Activated naive CD8-positive, alpha-beta T cell treated with anti-CD3 and anti-CD28 coated beads, Interleukin-2, amount 50 U/mL, for 24 hours (primary cell): ENCODE measurements around the gene HSPD1.
"Not testable (repeated sequence)": the region's sequence is repeated elsewhere in the genome, so short reads cannot be mapped to it uniquely, and the experiment has no call there.

Source experiments
- ATAC-seq: fragments of 150-1000 bp; cut with Tn5 transposase; one replicate; pipeline ENCODE4 v1.10.0; 2021
- DNase-seq: peaks from one replicate; pipeline ENCODE4 v3.0.0; 2021
- H3K27ac Mint-ChIP-seq: one replicate; pipeline ENCODE4 v1.8.0; 2021; ENCODE audit warnings: mild to moderate bottlenecking, mixed read lengths
- H3K27me3 Mint-ChIP-seq: one replicate; pipeline ENCODE4 v1.8.0; 2021; ENCODE audit warnings: mixed read lengths
- H3K36me3 Mint-ChIP-seq: one replicate; pipeline ENCODE4 v1.8.0; 2021; ENCODE audit warnings: low read depth, mixed read lengths
- H3K4me1 Mint-ChIP-seq: one replicate; pipeline ENCODE4 v1.8.0; 2021; ENCODE audit warnings: mixed read lengths
- H3K4me3 Mint-ChIP-seq: one replicate; pipeline ENCODE4 v1.8.0; 2021; ENCODE audit warnings: mild to moderate bottlenecking, moderate library complexity, mixed read lengths
- H3K9me3 Mint-ChIP-seq: one replicate; pipeline ENCODE4 v1.8.0; 2021; ENCODE audit warnings: mixed read lengths

HSPD1 gene

DNA sequence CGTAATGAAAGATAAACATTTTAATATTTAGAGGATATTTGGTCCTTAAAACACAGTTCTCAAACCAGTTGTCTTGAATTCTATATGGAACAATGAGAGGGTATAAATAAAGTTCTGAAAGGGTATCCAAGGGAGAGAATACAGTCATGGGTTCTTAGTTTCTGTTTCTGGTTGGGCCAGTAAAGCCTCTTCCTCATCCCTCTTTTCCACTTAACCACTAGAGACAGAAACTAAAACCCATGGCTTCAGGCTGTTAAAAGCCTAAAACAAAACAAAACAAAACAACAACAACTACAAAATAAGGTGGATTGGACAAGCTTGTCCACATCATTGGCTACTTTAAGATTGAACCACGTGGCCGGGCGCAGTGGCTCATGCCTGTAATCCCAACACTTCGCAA, 27.5 kb downstream of the HSPD1 start:
- ATAC-seq = no peak
- Mint-ChIP-seq H3K4me3 (no peak overlapping the region), H3K27ac (no peak overlapping the region)

DNA sequence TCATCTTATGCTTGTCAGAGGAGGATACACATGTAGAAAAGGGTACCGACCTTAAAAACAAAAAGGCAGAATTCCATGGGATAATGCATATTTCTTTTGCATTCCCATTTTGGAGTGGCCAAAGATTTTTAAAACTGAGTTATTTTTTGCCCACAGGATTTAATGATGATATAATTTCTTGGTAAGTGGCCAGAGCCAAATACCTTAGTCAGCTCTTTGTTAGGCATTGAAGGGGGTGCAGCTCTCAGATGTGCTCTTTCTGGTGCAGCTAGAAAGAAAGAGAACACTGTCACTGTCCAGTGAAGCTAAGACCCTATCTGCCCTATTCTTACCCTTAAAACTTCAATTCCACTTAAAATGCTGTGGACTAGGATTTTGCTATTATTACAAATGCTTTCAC, 35.5 kb downstream of the HSPD1 start:
- DNase-seq (no peak), ATAC-seq (no peak)
- H3K27me3 Mint-ChIP-seq = no peaks in the 10 kb centered on the region
- no peak overlapping the region for H3K4me3 Mint-ChIP-seq
- H3K4me1 Mint-ChIP-seq = peaks cover 2% of the 10 kb centered on the region
- no peak overlapping the region for H3K27ac Mint-ChIP-seq
- peaks cover 35% of the 10 kb centered on the region for H3K36me3 Mint-ChIP-seq
- no peaks in the 10 kb centered on the region for H3K9me3 Mint-ChIP-seq

More for the DNA sequence above, 27.5 kb downstream of the HSPD1 start:
- Mint-ChIP-seq H3K9me3 (no peaks in the 10 kb centered on the region), H3K27me3 (no peaks in the 10 kb centered on the region), H3K36me3 (peaks cover 33% of the 10 kb centered on the region), H3K4me1 (no peaks in the 10 kb centered on the region)
- DNase-seq = no peak

DNA sequence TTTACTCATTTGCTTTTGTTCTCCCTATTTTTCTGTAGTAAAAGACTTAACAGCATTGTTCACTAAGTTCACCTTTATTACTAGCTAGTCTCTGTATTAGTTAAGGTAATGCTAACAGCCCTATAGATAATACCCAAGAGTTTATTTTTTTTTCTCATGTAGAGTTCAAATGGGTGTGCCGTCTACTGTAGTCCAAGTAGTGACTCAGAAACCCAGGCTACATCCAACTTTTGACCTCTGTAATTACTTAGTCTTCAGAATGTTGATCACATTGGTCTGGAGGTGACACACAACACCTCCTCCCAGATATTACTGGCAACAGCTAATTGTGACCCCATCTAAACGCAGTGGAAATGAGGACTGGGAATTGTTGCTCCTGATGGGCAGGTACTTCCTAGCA, 38.6 kb downstream of the HSPD1 start:
- no peaks in the 10 kb centered on the region for H3K9me3 Mint-ChIP-seq
- no peaks in the 10 kb centered on the region for H3K27me3 Mint-ChIP-seq
- no peak for DNase-seq
- no peak overlapping the region for H3K4me3 Mint-ChIP-seq
- peaks cover 23% of the 10 kb centered on the region for H3K36me3 Mint-ChIP-seq
- ATAC-seq = no peak
- peaks cover 15% of the 10 kb centered on the region for H3K4me1 Mint-ChIP-seq
- peak overlapping the region; percentile 15 for H3K27ac Mint-ChIP-seq

DNA sequence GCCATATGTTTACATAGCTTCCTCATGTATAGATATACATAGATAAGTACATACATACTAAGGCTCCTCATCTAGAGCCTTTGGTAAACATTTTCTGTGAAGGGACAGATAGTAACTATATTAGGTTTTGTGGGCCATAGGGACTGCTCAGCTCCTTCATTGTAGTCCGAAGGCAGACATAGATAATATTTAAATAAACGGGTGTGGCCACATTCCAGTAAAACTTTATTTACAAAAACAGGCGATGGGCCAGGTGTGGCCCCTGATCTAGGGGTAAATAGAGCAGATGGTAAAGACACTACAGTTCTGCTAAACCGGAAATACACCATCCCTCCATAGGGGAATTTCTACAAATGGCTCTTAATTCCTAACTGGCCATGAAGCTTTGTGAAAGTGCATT, 39.0 kb downstream of the HSPD1 start:
- Mint-ChIP-seq H3K27ac (no peak overlapping the region), H3K27me3 (no peaks in the 10 kb centered on the region), H3K4me1 (peaks cover 19% of the 10 kb centered on the region), H3K36me3 (peaks cover 23% of the 10 kb centered on the region), H3K4me3 (no peak overlapping the region), H3K9me3 (no peaks in the 10 kb centered on the region)
- no peak for DNase-seq
- ATAC-seq = no peak

DNA sequence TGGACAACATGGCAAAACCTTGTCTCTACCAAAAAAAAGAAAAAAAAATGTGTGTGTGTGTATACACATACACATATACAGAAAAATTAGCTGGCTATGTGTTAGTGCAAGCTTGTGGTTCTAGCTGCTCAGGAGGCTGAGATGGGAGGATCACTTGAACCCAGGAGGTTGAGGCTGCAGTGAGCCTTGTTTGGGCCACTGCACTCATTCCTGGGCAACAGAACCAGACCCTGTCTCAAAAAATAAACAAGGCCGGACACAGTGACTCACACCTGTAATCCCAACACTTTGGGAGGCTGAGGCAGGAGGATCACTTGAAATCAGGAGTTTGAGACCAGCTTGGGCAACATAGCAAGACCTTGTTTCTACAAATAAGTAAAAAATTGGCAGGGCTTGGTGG, 44.2 kb downstream of the HSPD1 start:
- H3K27me3 Mint-ChIP-seq = peaks cover 2% of the 10 kb centered on the region
- peak overlapping the region; percentile 42 for H3K27ac Mint-ChIP-seq
- no peaks in the 10 kb centered on the region for H3K9me3 Mint-ChIP-seq
- peaks cover 16% of the 10 kb centered on the region for H3K36me3 Mint-ChIP-seq
- ATAC-seq (no peak), DNase-seq (no peak)
- H3K4me3 Mint-ChIP-seq = peak overlapping the region; percentile 24
- H3K4me1 Mint-ChIP-seq = peaks cover 55% of the 10 kb centered on the region

DNA sequence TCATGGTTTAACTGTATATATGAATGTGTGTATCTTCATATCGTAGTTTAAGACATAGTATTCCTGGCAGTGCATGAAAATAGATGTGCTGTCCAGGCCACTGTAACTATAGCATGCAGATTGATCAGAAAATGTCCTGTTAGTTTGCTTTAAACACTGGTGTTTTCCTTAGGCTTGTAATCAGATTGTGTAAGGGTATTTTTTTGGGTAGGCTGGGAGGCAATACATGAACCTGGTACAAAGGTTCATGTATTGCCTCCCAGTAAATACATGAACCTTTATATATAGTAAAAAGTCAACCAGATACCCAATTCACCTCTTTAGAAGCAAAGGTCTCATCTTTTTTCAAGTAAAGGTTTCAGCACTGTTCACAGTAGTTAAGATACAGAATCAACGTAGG, 44.7 kb downstream of the HSPD1 start:
- Mint-ChIP-seq H3K27ac (peak overlapping the region; percentile 100), H3K36me3 (peaks cover 13% of the 10 kb centered on the region), H3K9me3 (no peaks in the 10 kb centered on the region), H3K4me1 (peaks cover 55% of the 10 kb centered on the region), H3K4me3 (peak overlapping the region; percentile 100), H3K27me3 (peaks cover 2% of the 10 kb centered on the region)
- DNase-seq (no peak), ATAC-seq (no peak)

DNA sequence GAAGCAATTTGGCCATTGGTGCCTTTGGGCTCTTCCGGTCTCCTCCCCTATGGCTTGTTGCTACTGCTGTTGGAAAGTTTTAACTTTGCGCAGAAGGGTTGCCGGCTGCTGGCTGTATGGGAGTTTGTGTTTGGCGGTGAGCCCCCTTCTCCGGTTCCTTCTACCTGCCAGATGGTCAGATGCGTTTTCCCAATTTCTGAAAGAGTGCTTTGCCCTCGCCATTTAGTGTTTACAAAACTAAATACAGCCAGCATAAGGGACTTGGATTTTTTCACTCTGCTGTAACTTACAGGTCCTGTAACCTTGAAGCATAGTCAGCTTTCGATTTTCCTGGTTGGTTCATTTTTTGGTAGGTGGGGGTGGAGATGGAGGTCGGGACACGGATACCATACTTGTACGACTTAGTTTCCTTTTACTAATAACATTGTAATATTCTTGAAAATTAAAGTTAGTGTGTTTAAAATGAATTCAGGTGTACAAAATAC, 45.7 kb downstream of the HSPD1 start:
- DNase-seq (peak; percentile 68), ATAC-seq (no peak)
- peaks cover 52% of the 10 kb centered on the region for H3K4me1 Mint-ChIP-seq
- H3K9me3 Mint-ChIP-seq = no peaks in the 10 kb centered on the region
- peak overlapping the region; percentile 100 for H3K27ac Mint-ChIP-seq
- peaks cover 7% of the 10 kb centered on the region for H3K36me3 Mint-ChIP-seq
- peak overlapping the region; percentile 100 for H3K4me3 Mint-ChIP-seq
- H3K27me3 Mint-ChIP-seq = peaks cover 2% of the 10 kb centered on the region

DNA sequence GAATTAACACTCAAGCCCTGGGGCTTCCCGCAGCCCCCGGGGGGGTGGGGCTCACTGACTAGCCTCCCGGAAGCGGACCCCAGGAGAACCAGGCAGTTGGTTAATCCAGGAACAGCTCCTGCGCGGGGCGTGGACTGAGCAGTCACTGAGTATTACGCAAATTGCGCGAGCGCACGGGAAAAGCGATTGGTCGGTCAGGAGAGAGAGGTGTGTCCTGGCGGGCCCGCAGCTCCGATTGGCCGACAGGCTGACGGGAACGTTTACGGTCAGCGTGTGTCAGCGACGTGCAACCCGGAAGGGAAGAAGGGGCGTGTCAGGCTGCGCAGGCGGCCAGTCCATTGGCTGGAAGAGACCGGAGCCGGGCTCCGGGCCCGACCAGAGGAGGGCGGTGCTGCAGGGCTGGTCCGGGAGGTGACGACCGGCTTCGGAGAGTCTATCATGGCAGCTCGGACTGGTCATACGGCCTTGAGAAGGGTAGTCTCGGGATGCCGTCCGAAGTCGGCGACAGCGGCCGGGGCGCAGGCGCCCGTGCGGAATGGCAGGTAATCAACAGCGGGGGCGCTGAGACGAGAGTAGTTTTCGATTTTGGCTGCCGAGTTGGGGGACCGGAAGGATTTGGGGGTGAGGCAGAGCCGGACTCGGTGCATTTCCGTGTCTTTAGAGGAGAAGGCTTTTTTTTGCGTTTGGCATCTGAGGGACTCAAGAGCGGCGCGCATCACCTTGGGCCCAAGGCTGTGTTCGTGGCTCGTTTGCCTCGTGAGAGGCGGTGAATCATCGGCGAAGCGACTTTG, 46.3 kb downstream of the HSPD1 start, which contains the start of gene COQ10B:
TSS of gene COQ10B (plus strand) at position 430 of the 791 bp plus-strand sequence. CDS start at position 439, 9 bp downstream.
- peak within 1 kb of the TSS; percentile 100 for H3K27ac Mint-ChIP-seq
- H3K9me3 Mint-ChIP-seq = no peaks in the 10 kb centered on the region
- H3K27me3 Mint-ChIP-seq = peaks cover 2% of the 10 kb centered on the region

DNA sequence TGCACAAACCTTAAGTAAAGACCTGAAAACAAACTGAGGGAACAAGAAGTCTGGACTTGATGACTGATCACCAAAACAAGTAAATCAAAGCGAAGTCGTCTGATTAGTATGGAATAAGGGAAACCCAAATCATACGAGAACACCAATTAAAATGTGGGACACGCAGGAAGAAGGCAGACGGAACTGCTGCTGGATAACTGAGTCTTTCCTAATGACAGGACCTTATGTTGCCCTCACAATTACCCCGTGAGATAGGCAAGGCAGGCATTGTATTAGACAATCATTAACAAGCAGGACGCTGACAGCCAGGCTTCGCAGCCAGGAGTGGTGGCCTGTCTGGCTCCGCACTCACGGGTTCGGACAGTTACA, 46.9 kb downstream of the HSPD1 start:
- peaks cover 7% of the 10 kb centered on the region for H3K36me3 Mint-ChIP-seq
- H3K4me3 Mint-ChIP-seq = peak overlapping the region; percentile 100

More for the DNA sequence above, 46.3 kb downstream of the HSPD1 start, which contains the start of gene COQ10B:
- peak; percentile 97 for DNase-seq
- peak within 1 kb of the TSS; percentile 100 for H3K4me3 Mint-ChIP-seq
- peak; percentile 95 for ATAC-seq
- H3K4me1 Mint-ChIP-seq = peaks cover 51% of the 10 kb centered on the region
- peaks cover 7% of the 10 kb centered on the region for H3K36me3 Mint-ChIP-seq

DNA sequence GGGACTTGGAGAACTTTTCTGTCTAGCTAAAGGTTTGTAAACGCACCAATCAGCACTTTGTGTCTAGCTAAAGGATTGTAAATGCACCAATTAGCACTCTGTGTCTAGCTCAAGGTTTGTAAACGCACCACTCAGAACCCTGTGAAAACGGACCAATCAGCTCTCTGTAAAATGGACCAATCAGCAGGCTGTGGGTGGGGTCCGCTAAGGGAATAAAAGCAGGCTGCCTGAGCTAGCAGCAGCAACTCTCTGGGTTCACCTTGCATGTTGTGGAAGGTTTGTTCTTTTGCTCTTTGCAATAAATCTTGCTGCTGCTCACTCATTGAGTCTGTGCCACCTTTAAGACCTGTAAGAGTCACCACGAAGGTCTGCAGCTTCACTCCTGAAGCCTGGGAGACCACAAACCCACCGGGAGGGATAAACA, 48.7 kb downstream of the HSPD1 start:
- DNase-seq, H3K27ac Mint-ChIP-seq, H3K9me3 Mint-ChIP-seq, ATAC-seq, H3K27me3 Mint-ChIP-seq, H3K4me3 Mint-ChIP-seq, H3K36me3 Mint-ChIP-seq: not testable (repeated sequence)
- peaks cover 39% of the 10 kb centered on the region for H3K4me1 Mint-ChIP-seq

More for the DNA sequence above, 46.9 kb downstream of the HSPD1 start:
- DNase-seq (no peak), ATAC-seq (no peak)
- Mint-ChIP-seq H3K9me3 (no peaks in the 10 kb centered on the region), H3K4me1 (peaks cover 47% of the 10 kb centered on the region), H3K27me3 (peaks cover 2% of the 10 kb centered on the region), H3K27ac (peak overlapping the region; percentile 100)

DNA sequence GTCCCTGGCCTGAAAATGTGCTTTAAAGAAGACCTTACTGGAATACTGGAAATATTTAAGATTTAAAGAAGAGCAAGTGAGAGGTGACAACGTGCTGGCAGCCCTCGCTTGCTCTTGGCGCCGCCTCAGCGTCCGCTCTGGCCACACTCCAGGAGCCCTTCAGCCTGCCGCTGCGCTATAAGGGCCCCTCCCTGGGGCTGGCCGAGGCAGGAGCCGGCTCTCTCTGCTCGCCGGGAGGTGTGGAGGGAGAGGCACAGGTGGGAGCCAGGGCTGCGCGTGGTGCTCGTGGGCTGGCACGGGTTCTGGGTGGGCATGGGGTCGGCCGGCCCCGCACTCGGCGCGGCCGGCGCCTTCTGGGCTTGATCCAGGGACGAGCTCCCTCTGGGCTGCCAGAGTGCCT, 49.2 kb downstream of the HSPD1 start:
- Mint-ChIP-seq H3K27me3 (peaks cover 2% of the 10 kb centered on the region), H3K4me1 (peaks cover 35% of the 10 kb centered on the region), H3K4me3 (no peak overlapping the region), H3K36me3 (peaks cover 5% of the 10 kb centered on the region), H3K27ac (no peak overlapping the region), H3K9me3 (no peaks in the 10 kb centered on the region)
- DNase-seq = no peak
- no peak for ATAC-seq

DNA sequence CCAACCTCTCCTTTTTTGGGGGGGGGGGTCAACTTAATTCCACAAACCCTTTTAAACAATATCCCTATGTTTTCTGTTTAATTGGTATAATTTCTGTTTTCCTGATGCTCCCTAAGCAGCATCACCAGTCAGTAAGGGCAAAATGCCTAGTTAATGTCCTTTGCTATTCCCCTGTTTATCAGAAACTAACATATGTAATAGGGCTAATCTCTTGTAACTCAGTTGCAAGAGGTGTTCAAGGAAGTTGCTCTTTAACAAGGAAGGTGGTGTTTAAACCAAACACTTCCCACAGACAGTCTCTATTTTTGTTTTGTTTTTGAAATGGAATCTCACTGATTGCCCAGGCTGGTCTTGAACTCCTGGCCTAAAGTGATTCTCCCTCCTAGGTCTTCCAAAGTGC, 52.8 kb downstream of the HSPD1 start:
- H3K36me3 Mint-ChIP-seq = no peaks in the 10 kb centered on the region
- H3K9me3 Mint-ChIP-seq = no peaks in the 10 kb centered on the region
- H3K4me1 Mint-ChIP-seq = peaks cover 4% of the 10 kb centered on the region
- H3K4me3 Mint-ChIP-seq = no peak overlapping the region
- no peak overlapping the region for H3K27ac Mint-ChIP-seq
- H3K27me3 Mint-ChIP-seq = peaks cover 3% of the 10 kb centered on the region
- DNase-seq = no peak
- no peak for ATAC-seq

DNA sequence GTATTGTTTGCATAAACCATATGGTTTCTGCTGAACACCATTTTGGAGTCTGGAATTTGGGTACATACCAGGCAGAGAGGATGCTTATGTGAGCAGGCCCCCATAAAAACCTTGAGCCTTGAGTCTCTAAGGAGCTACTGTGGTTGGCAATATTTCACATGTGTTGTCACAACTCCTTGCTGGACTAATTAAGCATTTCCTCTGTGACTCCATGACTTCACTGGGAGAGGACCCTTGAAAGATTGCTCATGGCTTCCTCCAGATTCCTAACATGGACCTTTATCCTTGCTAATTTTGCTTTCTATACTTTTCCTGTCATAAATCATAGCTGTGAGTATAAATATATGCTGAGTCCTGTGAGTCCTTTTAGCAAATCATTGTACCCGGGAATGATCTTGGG, 53.9 kb downstream of the HSPD1 start:
- peaks cover 3% of the 10 kb centered on the region for H3K27me3 Mint-ChIP-seq
- ATAC-seq (no peak), DNase-seq (no peak)
- H3K27ac Mint-ChIP-seq = no peak overlapping the region
- no peak overlapping the region for H3K4me3 Mint-ChIP-seq
- no peaks in the 10 kb centered on the region for H3K9me3 Mint-ChIP-seq
- H3K36me3 Mint-ChIP-seq = no peaks in the 10 kb centered on the region
- H3K4me1 Mint-ChIP-seq = no peaks in the 10 kb centered on the region

DNA sequence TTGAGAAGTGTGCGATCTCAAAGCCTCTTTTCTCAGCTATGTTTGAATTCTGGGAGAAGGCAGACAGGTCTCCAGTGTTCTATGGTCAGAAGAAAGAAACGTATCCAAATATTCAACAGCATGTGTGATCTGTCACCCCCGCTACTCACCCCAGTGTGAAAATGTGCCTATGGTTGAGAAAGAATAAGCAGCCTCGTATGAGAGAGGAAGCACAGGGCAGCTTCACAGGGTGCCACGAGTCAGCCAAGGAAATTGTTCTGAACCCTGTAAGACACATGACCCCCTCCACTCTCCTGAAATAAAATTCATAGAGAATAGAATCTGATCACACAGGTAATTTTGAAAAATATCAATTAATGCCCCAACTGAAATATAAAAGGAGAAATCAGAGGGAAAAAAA, 56.8 kb downstream of the HSPD1 start:
- Mint-ChIP-seq H3K4me3 (no peak overlapping the region), H3K27me3 (peaks cover 3% of the 10 kb centered on the region), H3K9me3 (no peaks in the 10 kb centered on the region), H3K27ac (no peak overlapping the region), H3K36me3 (no peaks in the 10 kb centered on the region), H3K4me1 (no peaks in the 10 kb centered on the region)
- DNase-seq = no peak
- ATAC-seq = no peak

DNA sequence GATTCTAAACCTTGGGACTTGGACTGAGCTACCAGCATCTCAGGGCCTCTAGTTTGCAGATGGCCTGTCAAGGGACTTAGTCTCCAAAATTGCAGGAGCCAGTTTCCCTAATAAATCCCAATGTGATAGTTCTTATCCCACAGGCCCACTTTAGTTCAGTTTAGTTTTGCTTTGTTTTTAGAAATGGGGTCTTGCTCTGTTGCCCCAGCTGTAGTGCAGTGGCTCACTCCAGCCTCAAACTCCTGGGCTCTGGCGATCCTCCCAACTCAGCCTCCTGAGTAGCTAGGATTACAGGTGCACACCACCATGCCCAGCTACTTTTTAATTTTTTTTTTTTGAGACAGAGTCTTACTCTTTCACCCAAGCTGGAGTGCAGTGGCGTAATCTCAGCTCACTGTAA, 62.3 kb downstream of the HSPD1 start:
- H3K36me3 Mint-ChIP-seq = peaks cover 12% of the 10 kb centered on the region
- H3K4me1 Mint-ChIP-seq = peaks cover 27% of the 10 kb centered on the region
- ATAC-seq (no peak), DNase-seq (no peak)
- no peak overlapping the region for H3K4me3 Mint-ChIP-seq
- no peak overlapping the region for H3K27ac Mint-ChIP-seq
- peaks cover 3% of the 10 kb centered on the region for H3K27me3 Mint-ChIP-seq
- no peaks in the 10 kb centered on the region for H3K9me3 Mint-ChIP-seq
